Adrenal gland (tissue), 5 donors: ENCODE results near the gene MARCKS.

Experiments
- POLR2A ChIP-seq, 2 donors: fragments of 450-650 bp; IDR thresholded peaks; one replicate each; pipeline ENCODE4 v1.6.1; 2017; ENCODE audit warnings: antibody characterized with exemption in 2 of 2, mild to moderate bottlenecking in 2 of 2, moderate library complexity in 1 of 2
- TF ChIP-seq, protein P1 (sequence below), 6 experiments: fragments of 450-650 bp in 4 of 6; fragments of 200-600 bp in 2 of 6; sonication (generic) in 1 of 6; IDR thresholded peaks; 1 replicate in 5 of 6; 2 replicates in 1 of 6; pipeline versions ENCODE4 v1.5.1 to v1.8.0; 2016 to 2021; ENCODE audit warnings: antibody characterized with exemption in 6 of 6, mild to moderate bottlenecking in 2 of 6, moderate library complexity in 1 of 6
- donor health status: DM: no; HTN: no; CAD: no.

DNA sequence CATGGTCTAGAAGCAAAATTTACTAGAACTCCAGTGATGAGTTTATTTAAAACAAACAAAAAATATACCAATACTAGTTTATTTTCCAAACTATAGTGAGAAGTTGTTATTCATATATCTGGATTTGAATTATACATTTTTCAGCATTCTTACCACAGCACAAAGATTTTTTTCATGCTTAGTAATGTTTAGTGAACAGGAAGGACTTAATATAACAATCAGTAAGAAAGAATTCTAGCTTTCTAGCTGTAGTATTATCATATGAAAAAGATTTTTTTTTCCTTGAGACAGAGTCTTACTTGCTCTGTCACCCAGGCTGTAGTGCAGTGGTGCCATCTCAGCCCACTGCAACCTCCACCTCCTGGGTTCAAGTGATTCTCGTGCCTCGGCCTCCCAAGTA, 13.8 kb downstream of the MARCKS start:
- TF ChIP-seq, protein P1, sequence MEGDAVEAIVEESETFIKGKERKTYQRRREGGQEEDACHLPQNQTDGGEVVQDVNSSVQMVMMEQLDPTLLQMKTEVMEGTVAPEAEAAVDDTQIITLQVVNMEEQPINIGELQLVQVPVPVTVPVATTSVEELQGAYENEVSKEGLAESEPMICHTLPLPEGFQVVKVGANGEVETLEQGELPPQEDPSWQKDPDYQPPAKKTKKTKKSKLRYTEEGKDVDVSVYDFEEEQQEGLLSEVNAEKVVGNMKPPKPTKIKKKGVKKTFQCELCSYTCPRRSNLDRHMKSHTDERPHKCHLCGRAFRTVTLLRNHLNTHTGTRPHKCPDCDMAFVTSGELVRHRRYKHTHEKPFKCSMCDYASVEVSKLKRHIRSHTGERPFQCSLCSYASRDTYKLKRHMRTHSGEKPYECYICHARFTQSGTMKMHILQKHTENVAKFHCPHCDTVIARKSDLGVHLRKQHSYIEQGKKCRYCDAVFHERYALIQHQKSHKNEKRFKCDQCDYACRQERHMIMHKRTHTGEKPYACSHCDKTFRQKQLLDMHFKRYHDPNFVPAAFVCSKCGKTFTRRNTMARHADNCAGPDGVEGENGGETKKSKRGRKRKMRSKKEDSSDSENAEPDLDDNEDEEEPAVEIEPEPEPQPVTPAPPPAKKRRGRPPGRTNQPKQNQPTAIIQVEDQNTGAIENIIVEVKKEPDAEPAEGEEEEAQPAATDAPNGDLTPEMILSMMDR (IDR thresholded peaks at IDR 0.05): no peak
- TF ChIP-seq POLR2A (IDR thresholded peaks at IDR 0.05): no peak
